NCI-H2196 (cell line): Measurements from ENCODE around the gene FTSJ3.
"Not testable (repeated sequence)": the region's sequence is repeated elsewhere in the genome, so short reads cannot be mapped to it uniquely, and the experiment has no call there.

Source experiments
- DNase-seq: peaks from one replicate; lab custom pipeline; 2025; ENCODE audit not compliant: unreplicated experiment; lab: John Stamatoyannopoulos, UW

Gene FTSJ3

GRCh38 chr17:63843387-63843888, 16.0 kb upstream of the FTSJ3 start:
- DNase-seq = not testable (repeated sequence)

DNA sequence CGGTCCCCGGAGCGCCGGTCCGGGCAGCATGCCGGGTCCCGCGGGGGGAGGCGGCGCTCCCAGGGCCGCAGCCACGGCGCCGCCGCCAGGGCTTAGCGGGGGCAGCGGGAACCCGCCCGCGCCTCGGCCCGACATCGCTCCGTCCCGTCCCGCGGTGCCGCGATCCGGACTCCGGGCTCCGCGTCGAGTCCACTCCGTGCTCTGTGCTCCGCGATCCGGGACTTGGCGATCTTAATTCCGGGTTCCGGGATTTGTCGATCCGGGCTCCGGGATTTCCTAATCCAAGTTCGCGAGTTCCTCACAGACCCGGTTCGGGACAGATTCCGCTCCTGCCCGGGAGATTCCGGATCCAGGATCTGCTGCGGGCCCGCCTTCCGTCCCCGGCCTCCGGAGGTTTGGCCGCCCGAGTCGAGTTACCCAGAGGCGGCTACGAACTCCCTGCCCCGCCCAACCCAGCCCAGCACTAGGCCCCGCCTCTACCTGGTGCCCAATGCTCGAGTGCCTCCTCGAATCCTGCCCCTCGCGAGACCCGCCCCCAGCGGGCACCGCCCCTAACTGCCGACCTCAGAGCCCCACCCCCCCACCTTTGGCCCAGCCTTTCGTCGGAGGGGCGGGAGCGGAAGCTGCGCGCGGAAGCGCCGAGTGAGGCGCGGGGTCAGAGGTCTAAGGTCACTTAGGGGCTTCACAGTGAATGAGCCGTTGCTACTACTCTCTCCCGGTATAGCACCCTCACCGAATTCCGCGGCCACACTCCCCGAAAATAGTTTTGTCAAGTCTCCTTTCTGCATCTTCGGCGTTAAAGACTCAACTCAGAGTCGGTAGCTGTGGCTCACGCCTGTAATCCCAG, 15.3 kb upstream of the FTSJ3 start, which contains the start of gene SMARCD2:
SMARCD2 (minus strand) TSS at position 146 of the 847 bp plus-strand sequence; CDS start at position 135, 11 bp downstream.
- DNase-seq = peak; percentile 100

GRCh38 chr17:63842173-63842539, 14.7 kb upstream of the FTSJ3 start:
- DNase-seq = no peak

GRCh38 chr17:63841350-63842172, 14.1 kb upstream of the FTSJ3 start:
- no peak for DNase-seq

- DNase-seq = peak; percentile 14
These were observed 13.3 kb upstream of the FTSJ3 start for GRCh38 chr17:63840591-63841349.

GRCh38 chr17:63838631-63839171, 11.2 kb upstream of the FTSJ3 start:
- peak; percentile 70 for DNase-seq

DNA sequence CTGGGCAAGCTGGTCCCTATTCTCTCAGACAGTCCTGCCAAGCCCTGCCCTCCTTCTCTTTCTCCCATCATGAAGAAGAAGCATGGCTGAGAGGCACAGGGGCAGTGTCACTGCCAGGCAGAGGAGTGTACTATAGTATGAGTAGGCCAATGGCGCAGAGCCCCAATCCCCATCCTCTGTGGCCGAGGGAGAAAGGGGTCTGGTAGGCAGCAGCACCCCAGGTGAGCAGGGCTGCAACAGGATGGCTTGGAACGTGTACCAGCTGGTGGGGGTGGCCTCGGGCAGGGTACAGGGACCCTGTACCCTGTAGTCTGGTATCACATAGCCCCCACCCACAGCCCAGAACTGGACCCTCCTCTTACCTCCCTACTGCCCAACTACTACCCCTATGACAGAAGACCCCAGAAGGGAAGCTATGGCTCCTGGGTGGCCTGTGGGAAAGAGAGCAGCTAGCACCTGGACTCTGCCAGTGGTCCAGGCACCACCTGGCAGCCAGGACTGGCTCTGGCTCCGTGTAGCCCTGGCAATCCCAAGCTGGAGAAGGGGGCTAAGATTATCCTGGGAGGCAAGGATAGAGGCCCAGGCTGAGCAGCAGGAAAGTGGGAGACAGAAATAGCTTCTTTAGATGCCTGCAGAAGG, 10.6 kb upstream of the FTSJ3 start:
- no peak for DNase-seq

- DNase-seq = no peak
These were observed 10.0 kb upstream of the FTSJ3 start for GRCh38 chr17:63837480-63837879.

- no peak for DNase-seq
These were observed 9.3 kb upstream of the FTSJ3 start for GRCh38 chr17:63836811-63837210.

DNA sequence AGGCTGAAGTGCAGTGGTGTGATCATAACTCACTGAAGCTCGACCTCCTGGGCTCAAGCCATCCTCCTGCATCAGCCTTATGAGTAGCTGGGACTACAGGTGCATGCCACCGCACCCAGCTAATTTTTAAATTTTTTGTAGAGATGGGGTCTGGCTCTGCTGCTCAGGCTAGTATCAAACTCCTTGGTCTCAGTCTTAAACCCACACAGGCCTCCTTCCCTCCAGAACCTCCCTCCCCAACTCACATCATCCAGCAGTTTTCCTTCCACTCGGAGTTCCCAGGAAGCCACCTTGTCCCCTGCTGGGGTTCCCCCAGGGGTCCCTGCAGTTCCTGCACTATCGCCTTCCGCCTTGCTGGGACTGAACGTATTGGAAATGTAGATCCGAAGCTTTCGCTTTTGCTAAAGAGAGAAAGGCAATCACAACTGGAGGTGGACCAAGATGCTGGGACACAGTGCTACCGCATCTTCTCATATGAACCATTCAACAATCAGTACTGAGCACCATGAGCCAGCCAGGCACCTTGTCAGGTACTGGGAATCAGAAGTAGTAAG, 7.8 kb upstream of the FTSJ3 start:
- no peak for DNase-seq

GRCh38 chr17:63834431-63835166, 7.1 kb upstream of the FTSJ3 start:
- DNase-seq = peak; percentile 73

GRCh38 chr17:63833741-63834373, 6.4 kb upstream of the FTSJ3 start:
- DNase-seq = no peak

DNA sequence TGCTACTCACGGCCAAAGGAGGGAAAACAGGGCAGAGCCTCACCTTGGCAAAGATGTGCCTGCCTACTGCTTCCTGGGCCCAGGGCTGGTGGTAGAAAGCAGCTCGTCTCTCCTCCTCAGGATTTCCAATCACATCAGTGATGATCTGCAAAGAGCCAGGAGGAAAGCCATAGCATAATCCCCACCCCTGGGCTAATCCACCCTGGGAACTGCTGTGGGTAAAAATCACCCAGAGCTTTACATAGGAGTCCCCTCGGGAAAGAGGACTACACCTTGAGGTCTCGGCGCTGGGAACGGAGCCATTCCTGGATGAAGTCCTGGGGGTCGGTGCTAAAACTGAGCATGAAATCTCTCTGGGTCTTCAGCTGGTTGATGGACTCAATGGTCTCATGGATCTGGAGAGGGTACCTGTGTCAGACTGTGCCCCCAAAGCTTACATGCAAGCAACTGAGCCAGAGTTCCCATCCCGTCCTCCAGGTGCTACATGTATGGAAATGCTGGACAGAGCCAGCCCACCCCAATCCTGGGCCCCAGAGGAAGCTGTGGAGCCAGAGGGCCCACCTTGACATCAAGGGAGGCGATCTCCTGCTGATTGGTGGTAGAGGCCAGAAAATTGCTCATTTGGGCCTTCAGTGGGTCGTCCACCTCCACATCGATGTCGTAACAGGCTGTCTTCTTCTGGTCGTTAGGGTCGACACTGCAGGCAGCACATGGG, 5.7 kb upstream of the FTSJ3 start:
- no peak for DNase-seq

DNA sequence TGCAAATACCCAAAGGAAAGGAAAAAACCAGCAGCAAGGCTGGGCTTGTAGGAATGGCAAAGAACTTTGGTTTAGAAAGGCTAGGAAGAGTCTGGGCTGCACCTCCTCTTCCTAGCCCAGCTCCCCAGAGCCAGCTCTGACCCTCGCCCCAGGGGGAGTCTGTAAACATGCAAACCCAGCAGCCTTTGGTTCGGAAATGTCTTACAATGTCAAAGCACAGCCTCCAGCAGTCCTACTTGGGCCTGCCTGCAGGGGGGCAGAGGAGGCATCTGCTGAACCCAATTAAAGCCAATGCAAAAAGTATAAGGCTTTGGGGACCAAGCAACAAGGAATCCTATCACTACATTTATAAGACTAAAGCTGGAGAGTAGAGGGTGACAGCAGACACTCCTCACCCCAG, 5.0 kb upstream of the FTSJ3 start:
- DNase-seq = no peak

DNA sequence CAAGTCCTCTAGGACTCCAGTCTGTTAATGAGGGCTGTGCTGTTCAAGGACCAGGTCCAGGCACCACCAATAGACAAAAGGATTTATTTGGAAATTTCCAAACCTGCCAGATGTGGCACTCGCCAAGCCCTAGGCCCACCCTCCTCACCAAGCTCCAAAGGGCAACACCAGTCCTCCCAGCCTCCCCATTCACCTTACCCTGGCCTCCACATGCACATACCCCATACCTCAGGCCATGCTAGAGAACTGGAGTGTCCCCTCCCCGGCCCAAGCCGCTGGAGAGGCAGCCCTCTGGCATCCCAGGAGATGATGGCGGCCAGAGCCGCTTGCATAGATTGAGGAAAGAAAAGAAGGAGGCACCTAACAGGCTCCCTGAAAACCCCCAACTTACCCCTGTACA, 4.6 kb upstream of the FTSJ3 start:
- no peak for DNase-seq

- no peak for DNase-seq
These were observed 4.0 kb upstream of the FTSJ3 start for GRCh38 chr17:63831505-63831904.

GRCh38 chr17:63830904-63831491, 3.5 kb upstream of the FTSJ3 start:
- DNase-seq = no peak

GRCh38 chr17:63830278-63830677, 2.8 kb upstream of the FTSJ3 start:
- no peak for DNase-seq
